ENCODE results near the gene PFDN2.
A peak's percentile ranks its signal among the peaks of the same experiment; 100 is the strongest.

GRCh38 chr1:161117759-161118581, at the start of gene PFDN2, which contains the start of gene NIT1:
- TF ChIP-seq CTCF (conservative IDR thresholded peaks at IDR 0.05; ENCODE audit: low read depth, low read length) (no peak), POLR2A (IDR thresholded peaks at IDR 0.05; ENCODE audit: low read depth, low read length) (peak; percentile 94), RFX5 (IDR thresholded peaks at IDR 0.05; ENCODE audit: low read depth, low read length) (no peak)
